Renal cortical epithelial cell (primary cell): Measurements from ENCODE around the gene SSBP3. TPM values are rescaled to one million over a fixed set of nuclear protein-coding genes. Genes with fewer than 3 reads are reported as not detected.

Experiments used
- DNase-seq: peaks from one replicate; pipeline ENCODE4 v3.0.0-alpha.2; 2011; ENCODE audit warnings: low read depth
- total RNA-seq: library from RNA; depleted of rRNA; stranded (reverse); fragments of >200 nt; gene quantifications from 2 replicates; pipeline ENCODE4 v1.2.3, GENCODE V29; 2014

SSBP3 gene
- total RNA-seq, 1 donor from 2014 or later, result 9.0 TPM

DNA sequence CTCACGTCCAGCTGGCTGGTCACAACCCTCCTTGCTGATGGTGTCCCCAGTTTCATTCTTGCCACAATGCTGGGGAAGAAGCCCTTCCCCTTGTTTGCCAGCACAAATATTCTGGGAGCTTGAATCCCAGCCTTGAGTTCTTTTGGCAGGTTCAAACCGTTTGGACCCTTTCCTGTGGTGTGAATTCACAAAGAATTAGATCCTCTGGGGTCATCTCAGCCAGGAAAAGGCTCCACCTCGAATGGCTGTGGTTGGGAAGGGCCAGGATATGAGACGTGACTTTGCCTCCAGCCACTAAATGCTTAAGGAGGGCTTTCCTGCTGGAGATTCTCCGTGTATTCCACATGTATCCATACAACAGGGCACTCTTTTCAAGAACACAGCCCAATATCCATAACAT, 139.3 kb downstream of the SSBP3 start:
- no peak for DNase-seq

DNA sequence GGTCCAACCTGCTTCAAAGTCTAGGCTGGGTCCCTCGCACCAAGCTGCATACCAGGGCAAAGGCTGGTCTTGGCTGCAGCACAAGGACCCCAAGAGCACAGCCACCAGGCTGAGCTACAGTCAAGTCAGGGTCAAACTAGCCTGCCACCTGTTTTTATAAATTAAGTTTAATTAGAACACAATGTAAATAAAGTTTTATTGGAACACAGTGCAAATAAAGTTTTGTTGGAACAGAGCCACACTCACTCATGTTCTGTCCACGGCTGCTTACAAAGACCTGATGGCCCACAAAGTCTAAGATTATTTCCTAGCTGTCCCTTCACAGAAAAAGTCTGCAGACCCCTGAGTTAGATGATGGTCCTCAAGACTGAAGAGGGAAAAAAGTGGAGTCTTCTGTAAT, 140.0 kb downstream of the SSBP3 start:
- DNase-seq, result no peak

DNA sequence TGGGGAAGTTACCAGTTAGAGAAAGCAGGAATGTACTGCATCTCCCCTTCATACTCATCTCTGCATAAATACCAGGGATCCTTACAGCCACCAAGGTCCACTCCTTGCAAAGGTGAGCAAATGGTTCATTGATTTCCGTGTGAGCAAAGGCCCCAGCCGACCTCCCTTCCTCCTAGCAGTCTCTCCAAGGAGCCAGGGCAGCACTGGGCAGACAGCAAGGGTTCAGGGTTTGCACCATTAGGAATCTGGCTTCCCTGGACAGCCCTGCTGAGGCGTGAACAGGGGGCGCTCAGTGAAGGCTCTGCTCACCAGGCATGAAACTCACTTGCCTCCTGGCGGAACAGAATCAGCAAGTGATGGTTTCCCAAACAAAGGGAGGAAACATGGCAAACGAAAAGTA, 140.5 kb downstream of the SSBP3 start:
- DNase-seq, result no peak

DNA sequence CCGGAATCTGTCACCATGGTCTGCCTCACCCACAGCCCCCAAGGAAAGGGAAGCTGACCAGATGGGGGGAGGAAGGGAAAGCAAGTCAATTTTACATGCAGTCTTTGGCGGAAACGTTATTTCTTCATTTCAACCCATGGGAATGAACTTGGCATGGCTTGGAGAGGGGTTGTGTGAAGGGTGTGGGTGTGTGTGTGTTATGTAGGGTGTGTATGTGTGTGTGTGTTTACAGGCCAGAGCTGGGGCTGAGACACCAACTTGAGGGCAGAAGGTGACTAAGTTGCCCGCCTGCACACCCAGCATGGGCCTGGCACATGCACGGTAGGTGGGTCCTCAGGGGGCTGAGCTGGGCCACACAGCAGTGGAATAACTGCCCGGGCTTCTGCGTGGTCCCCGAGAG, 141.1 kb downstream of the SSBP3 start:
- no peak for DNase-seq

DNA sequence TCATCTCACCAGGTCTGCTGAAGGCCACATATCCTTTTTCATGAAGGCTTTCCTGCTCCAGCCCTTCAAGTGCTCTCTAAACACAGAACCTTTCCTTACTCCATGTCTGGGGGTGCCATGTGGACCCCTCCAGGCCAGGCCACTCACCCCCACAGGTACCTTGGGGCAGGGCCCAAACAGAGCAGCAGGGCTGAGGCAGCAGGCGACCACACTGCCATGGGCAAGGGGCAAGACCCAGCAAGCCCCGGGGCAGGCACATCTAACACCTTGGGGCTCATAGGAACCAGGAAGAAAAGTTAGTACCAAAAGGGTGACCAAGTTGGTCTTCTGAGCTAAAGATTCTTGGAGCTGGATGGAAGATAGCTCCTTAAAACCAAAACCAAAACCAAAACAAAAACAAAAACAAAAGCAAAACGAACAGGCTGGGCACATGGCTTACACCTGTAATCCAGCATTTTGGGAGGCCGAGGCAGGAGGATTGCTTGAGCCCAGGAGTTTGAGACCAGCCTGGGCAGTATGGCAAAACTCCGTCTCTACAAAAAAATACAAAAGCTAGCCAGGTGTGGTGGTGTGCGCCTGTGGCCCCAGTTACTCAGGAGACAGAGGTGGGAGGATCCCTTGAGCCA, 142.5 kb downstream of the SSBP3 start:
- DNase-seq, result no peak

DNA sequence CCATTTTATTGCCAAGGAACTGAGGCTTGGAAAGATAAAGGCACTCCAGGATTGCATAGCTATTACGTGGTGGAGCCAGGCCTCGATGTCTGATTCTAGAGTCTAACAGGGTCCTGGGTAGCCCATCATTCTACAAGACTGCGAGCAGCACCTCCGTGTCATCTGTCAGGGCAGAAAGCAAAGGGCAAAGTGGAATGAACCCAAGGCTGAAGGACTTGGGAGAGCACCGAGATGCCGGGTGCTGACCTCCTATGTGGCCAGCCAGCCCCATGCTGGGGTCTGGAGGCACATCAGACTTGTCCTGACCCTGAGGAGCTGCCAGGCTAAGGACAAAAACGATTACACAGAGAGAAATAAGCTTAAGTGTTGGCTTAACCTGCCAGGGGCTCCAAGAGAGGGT, 143.9 kb downstream of the SSBP3 start:
- no peak for DNase-seq

DNA sequence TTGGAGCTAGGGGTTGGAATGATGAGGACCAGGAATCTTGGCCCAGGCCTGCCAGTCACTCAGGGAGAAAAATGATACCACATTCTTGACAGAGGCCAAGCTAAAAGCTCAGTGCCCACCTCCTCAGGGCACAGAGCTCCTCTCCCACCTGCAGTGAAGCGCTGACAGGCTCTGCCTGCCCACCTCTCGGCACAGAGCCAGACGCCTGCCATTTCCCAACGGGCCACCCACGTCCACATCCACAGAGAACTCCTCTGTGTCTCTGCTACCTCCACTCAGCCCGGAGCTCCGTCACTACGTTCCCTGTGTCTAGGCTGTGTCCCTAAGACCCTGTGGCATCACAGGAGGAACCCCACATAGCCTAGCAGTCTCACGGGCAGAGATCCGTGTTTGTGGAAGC, 145.4 kb downstream of the SSBP3 start:
- DNase-seq, result no peak

DNA sequence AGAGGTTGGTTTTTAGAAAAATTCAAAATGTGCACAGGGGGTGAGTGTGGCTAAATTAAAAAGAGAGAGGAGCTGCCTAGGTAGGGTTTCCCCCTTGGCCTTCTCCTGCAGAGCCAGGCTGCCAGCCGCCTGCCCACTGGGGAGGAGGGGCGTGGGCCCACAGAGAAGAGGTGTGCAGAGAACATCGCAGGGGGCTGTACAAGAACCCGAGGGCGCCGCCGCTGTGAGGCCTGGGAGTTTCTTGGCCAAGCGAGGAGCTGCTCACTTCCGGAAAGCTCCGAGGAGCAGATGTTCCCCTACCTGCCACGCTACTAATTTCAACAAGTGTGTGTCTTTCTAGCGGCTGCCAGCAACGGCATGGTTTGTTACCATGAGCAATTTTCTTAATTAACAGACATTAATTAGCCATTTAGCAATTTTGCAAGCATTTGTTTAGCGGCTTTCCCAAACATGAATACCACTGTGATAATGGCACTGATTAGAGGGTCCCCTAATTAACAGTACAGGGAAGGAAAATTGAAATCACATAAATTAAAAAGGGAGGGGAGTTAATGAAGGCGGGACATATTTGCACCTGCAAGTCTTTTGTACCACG, 146.6 kb downstream of the SSBP3 start:
- DNase-seq, result no peak

DNA sequence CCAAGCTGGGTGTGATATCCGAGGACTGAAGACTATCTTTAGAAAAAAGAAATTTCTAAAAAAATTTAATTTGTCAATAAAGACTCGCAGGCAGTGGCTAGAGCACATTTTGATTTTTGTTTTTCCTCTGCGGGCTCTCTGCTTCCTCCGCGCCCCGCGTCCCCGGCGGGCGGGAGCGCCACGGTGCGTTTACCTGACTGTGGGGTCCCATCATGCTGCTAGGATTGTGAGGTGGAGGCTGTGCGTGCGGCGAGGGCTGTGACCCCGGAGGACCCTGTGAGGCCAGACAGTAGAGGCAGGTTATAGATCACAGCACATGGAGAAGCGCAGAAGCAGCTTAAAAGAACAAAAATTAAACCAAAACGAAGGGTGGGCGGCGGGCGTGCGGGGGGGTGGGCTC, 148.3 kb downstream of the SSBP3 start:
- DNase-seq, result no peak

DNA sequence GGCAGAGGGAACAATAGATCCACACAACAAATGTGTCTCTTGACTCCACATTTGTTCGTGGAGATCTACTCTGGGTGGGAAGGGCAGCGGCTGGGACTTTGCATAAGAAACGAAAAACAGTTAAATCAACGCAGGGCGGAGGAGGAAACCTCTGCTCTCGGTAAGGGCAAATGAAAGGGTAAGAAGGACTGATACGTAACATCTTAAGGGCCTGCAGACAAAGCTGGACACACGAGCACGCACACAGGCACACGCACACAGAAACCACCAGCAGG, 148.9 kb downstream of the SSBP3 start:
- no peak for DNase-seq

DNA sequence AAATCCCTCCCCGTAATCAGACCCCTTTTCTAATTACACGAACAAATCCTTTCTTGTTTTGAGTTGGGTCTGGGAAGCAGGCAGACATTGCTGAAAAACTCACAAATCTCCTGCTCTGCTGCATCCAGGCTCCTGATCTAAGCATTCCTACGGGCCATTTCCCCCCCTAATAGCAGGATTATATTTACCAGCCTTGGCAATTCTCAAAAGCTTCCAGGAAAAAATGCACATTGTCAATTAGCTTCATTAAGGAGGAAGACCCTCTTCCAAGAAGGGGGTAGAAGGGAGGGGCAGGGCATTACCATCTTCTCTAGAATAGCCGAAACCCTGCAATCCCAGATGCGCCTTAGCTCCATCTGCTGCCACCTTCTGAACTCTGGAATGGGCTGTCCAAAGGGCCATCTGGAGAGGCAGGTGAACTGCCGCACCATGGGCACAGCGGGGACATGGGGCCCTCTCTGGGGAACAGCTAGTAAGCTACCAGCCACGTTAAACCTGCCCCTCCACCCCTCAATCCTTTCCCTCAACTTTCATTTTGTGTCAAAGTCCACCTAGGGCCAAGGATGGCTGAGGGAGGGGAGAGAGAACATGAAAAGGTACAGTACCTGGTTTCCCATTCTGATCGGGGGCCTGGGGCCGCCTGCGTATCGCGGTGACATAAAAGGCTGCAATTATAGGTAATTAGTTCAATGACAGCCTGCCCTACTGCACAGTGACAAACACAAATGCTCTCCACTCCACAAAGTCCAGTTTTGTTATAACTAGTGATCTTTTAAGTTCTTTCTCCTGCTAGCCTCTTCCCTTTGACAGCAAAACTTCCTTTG, 149.5 kb downstream of the SSBP3 start:
- DNase-seq, result no peak

DNA sequence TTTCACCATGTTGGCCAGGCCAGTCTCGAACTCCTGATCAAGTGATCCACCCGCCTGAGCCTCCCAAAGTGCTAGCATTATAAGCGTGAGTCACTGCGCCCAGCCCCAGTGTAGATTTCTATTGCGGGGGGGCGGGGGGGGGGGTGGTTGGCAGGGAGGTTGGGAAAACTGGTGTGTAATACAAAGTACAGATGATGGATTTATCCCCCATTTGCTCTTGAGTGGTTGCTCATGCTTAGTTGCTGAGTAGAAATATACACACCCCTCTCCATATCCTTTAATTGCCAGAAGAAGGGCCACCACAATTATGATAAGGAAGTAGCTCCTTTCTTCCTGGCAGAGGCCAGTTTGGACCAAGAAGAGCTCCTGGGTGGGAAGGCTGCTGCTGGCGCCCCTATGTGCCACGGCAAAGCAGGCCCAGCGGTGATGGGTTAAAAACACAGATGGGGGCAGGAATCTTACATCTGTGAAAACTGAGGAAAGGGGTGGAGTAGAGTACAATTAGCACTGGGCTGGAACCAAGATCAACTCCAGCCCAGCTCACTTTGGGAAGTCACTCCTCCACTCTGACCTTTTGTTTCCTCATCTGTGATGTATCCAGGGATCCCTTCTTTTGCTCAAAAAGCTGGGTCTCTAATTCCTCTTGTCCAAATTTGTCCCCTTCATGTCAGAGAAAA, 151.0 kb downstream of the SSBP3 start:
- no peak for DNase-seq

DNA sequence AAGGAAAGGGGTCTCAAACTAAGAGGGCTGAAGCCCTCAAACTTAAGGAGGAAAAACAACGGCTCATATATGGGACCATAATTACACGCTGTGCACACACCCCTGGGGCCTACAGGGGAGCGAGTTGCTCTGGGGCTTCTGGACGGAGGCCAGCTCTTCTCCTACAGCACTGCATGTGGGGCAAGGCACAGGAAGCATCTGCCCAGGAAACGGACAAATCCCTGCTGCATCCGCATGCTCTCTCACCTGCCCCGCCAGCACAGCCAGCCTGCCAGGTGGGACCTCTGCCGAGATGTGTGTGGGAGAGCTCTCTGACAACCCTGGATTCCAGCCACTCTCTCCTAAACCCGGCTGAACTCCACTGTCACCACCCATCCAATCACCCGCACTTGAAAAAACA, 152.1 kb downstream of the SSBP3 start:
- DNase-seq, result no peak

DNA sequence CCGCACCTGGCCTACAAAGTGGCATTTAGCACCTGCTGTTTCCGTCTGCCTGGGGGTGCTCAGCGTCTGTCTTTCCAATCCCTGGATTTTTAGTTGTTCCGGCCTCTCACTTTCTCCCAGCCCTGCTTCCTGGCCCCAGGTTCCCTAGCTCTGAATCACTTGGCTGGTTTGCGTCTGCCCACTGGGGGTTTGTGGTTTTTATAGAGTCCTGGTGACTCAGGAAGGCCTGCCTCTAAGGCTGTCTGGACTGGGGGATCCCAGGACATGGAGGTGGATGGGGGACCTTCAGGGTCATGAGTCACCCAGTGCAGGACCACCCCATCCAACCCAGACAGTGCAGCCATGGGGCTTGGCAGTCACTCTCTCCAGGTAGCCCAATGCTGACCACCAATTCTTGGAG, 152.7 kb downstream of the SSBP3 start:
- peak; percentile 90 for DNase-seq

DNA sequence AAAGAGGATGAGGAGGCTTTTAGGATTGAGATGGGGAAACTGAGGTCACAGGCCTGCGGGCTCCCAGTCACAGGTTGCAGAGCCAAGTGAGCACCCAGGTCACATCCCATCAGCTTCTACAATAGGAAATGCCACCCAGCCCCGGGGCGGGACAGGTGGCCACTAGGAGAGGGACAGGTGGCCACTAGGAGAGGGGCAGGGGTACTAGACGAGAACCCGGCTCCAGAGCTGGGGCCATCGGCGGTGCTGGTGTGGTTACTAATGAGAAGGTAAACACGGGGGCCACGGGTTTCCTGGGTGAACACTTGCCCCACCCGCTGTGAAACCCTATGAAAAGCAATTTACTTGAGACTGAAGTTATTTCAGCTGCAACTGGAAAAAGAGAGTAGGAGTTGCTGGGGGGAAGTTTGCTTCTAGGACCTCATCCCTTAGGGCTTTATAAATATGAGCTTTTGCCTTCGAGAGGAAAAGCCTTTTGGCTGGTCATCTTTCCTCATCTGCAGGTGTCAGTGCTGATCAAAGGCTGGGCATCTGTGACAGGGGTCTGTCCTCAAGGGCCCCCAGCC, 153.7 kb downstream of the SSBP3 start:
- DNase-seq, result no peak

DNA sequence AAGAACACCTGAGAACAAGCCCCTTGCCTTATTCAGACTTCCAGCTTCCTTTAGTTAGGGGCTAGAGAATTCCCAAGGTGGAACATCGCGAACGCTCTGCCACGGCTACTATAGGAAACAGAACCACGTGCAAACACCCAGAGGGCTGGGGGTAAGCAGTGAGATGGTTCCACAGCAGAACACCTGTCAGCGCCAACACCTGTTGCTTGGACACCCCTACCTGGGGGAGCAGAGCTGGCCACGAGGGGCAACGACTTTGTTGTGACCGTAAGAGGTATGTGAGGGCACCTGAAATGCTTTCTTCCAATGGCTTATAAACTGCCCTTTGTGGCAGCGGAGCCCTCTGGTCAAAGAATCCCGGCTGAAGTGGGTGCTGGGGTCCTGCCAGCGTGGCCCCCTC, 155.5 kb downstream of the SSBP3 start:
- DNase-seq, result no peak

DNA sequence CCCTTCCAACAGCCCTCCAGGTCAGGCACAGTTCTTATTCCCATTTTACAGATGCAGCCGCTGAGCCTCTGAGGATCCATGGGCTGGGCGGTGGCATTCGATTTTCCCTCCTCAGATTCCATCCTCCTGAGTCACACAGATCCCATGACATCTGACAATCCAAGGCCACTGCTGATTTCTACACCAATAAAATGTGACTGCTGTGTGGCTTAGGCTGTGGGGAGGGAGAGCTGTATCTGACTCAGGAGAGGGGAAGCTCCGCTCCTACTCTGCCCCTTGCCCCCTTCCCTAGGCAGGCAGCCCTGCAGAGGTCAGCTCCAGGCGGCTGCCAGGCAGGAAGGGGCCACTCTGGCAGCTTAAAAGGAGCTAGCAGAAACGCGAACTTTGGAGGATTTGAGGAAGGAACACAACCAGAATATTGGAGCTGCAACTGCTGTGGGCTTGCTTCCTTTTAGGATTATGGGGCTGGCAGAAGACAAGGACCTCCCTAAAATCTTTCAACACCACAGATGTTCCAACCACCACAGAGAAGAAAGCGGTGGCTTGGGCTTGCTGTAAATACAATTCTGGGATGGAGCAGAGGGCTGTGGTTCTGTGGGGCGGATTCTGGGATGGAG, 156.3 kb downstream of the SSBP3 start:
- peak; percentile 56 for DNase-seq

DNA sequence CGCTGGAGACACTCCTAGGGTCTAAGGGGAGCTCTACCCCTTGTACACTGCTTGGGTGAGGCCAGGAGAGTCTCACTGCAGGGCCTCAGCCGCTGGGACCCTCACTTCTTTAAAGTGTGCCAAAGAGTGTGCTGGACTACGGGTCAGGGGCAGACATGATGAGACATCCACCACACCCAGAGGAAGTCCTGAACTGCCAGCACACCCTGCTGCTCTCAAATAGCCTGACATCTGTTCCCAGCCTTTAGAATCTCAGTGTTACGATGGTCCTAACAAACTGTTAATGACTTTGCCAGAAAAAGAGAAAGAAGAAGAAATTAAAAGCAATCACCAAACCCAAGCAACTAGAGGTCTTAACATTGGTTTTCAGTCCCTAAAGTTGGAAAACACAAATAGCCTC, 157.2 kb downstream of the SSBP3 start:
- DNase-seq, result no peak

DNA sequence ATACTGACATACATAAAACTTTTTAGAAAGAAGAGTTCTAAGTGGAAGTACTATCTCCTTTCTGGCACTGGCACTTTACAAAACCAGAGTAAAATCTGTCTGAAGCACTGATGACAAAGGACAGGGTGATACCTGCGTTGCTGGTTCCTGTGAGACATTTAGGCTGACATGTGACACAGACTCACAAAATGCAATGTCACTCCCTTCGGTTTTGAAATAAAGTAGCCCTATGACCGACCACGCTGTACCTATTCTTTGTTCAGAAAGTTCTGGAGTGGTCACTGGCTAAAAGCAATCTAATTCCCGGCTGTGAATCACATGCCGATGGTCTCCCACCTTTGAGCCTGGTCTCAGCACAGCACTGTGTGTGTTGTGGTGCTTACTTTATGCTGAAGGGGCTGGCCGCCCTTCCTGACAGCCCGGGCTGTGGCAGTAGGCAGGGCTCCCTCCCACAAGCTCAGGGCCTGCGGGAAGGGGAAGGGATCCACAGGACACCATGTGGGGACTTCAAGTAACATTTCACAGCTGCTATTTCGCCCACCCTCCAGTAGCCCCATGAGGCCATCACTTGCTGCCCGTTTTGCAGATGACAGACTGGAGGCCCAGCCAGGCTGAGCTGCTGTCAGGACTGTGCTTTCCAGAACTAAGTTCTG, 158.2 kb downstream of the SSBP3 start:
- DNase-seq, result no peak

DNA sequence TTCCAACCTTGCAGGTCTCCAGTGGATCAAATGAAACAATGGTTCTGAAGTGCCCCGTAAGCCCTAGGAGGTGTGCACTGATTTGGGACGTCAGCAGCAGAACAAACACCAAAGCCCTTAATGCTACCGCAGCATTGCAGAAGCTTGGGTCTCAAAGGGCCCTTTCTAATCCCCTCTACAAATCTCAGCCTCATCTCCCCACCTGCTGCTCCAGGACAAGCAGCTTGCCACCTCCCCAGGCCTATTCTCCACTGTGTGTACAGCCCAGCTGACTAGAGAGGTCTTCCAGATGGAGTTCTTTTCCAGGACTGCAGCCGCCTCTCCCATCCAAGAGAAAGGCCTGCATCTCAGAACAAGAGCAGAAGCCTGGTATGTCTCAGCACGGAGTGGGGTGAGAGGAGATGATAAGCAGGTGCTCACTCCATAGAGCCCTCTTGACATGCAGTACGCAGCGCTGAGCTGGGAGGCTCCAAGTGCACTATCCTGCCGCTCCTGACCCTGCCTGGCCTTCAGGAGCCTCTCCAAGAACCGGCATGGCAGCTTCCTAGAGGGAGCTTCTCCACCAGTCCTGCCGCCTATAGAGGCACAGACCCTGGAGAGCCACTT, 160.0 kb downstream of the SSBP3 start:
- DNase-seq, result no peak

DNA sequence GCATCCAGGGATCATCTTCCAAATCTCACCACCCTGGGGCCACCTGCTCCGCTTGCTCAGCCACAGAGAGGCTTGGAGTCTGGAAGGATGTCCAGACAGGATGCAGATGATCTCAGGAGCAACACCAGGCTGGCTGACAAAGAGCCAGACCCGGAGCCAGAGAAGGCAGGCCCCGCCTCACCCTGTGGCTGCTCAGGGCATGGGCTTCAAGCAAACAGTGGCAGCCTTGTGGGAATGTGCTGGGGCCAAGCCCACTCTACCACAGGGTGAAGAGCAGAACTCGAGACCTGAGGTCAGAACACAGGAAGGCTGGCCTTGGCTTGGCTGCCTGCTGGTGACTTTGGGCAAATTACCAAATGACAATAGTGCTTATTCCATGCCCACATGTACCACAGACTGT, 160.7 kb downstream of the SSBP3 start:
- DNase-seq, result no peak
